ENCODE data around the gene GDPD1. TPM values are rescaled to one million over a fixed set of nuclear protein-coding genes. Genes with fewer than 3 reads are reported as not detected.

The GDPD1 gene
- total and polyA plus RNA-seq, 2 donors (not counting 3 experiments of a cell fraction or from before 2014, with no cell fraction given) = 2.5 to 4.9 TPM

DNA sequence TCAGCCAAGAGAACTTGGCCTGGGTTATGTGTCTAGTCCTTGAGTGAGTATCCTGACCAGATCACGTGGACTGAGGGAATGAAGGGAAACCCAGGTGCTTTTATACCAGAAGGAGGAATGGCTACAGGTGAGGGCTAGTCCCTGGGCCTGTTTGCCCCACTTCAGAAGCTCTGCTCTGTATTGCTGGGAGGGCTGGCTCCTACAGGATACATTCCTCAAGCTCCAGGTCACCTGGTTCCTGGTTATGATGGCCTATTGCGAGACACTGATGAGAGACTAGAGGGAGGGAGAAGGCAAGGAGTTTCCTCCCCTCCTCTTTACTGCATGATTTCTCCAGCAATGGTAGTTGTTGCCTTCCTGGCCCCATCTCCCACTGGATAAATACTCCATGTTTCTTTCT is 29.5 kb upstream of the GDPD1 start:
- ChIA-PET POLR2A (interaction anchor here (0.6 kb wide), 1 partner anchor 774 kb away, joined by 3 read pairs; the partner anchor contains the start of gene RNFT1), CTCF (no interaction called here)
- H3K9me1 ChIP-seq (replicated peaks; ENCODE audit: control insufficient read depth, extremely low read depth, insufficient read depth, low read length) = no peaks in the 10 kb centered on the region
- dilution Hi-C loops (cut with MboI; ENCODE audit: extremely low pct_ligation_motif_present, low sequenced_read_pairs) = no loop called here
- H3K79me2 ChIP-seq (ENCODE audit: control insufficient read depth, insufficient read depth, low read length) = no peaks in the 10 kb centered on the region
- no peak overlapping the region for H3K9ac ChIP-seq (replicated peaks; ENCODE audit: extremely low read depth, insufficient read depth, low read length)
- no peak overlapping the region for H3K4me2 ChIP-seq (ENCODE audit: insufficient read depth, low read length)
- H3K27ac ChIP-seq (ENCODE audit: insufficient read depth, low read depth, low read length) = no peak overlapping the region
- intact Hi-C loops (cut with micrococcal nuclease) = no loop called here
- TF ChIP-seq POLR2AphosphoS5 (IDR thresholded peaks at IDR 0.05; ENCODE audit: insufficient read depth, low read depth, low read length) (no peak), FOS (IDR thresholded peaks at IDR 0.05; ENCODE audit: borderline replicate concordance, insufficient read depth, low read length) (no peak), MYC (IDR thresholded peaks at IDR 0.05; ENCODE audit: low read depth, low read length) (no peak), CTCF (IDR thresholded peaks at IDR 0.05; ENCODE audit: extremely low read depth in 1 of 2, insufficient read depth in 1 of 2, low read depth in 1 of 2, low read length in 2 of 2) (no peak), JUN (IDR thresholded peaks at IDR 0.05; ENCODE audit: borderline replicate concordance, insufficient read depth, insufficient read length, low read depth) (no peak), GATA2 (IDR thresholded peaks at IDR 0.05; ENCODE audit: insufficient read depth, insufficient read length, low read depth, low read length) (no peak), POLR2A (IDR thresholded peaks at IDR 0.05; ENCODE audit: low read depth, low read length) (no peak), EZH2 (IDR thresholded peaks at IDR 0.05; ENCODE audit: borderline replicate concordance, low read depth, low read length, severe bottlenecking) (no peak)
- TF ChIP-seq, protein P1, sequence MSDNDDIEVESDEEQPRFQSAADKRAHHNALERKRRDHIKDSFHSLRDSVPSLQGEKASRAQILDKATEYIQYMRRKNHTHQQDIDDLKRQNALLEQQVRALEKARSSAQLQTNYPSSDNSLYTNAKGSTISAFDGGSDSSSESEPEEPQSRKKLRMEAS (IDR thresholded peaks at IDR 0.05; ENCODE audit: insufficient read depth, insufficient read length) = no peak
- no peak overlapping the region for H3K4me3 ChIP-seq (replicated peaks in 1 of 3; ENCODE audit: insufficient read depth in 1 of 3, low read depth in 1 of 3, low read length in 3 of 3)
- H3K36me3 ChIP-seq (ENCODE audit: control insufficient read depth in 2 of 2, extremely low read depth in 1 of 2, insufficient read depth in 2 of 2, low read length in 2 of 2) = peaks cover 0 to 32% of the 10 kb centered on the region in 2 experiments
- no peak for DNase-seq (ENCODE audit: low read depth, low spot score)
- no peaks in the 10 kb centered on the region for H3K4me1 ChIP-seq (ENCODE audit: control insufficient read depth, extremely low read depth, insufficient read depth, low read length)
- H3K27me3 ChIP-seq (ENCODE audit: control insufficient read depth in 2 of 2, insufficient read depth in 2 of 2, low read length in 2 of 2) = no peaks in the 10 kb centered on the region
- no TSS peak for BruUV-seq (replicated peaks)
- H3K9me3 ChIP-seq (replicated peaks; ENCODE audit: control insufficient read depth, insufficient read depth, low read length) = no peaks in the 10 kb centered on the region
- no peak for FAIRE-seq
- no peaks in the 10 kb centered on the region for H4K20me1 ChIP-seq (replicated peaks; ENCODE audit: control insufficient read depth, extremely low read depth, insufficient read depth, low read length)
- H2AFZ ChIP-seq (ENCODE audit: low read depth, low read length) = no peak overlapping the region

All from endothelial cell of umbilical vein (primary cell).